H1 (cell line): ENCODE results near the gene NFATC1. TPM values are rescaled to one million over a fixed set of nuclear protein-coding genes. Genes with fewer than 3 reads are reported as not detected.

Experiments used
- CTCF ChIA-PET: fragments of 300-600 bp; sonication (Branson Sonifier 250); formaldehyde crosslinking; loops from one replicate; lab custom pipeline; 2021; ENCODE audit not compliant: partially characterized antibody; lab: Charles Lee
- POLR2A ChIA-PET: fragments of 300-600 bp; sonication (Branson Sonifier 250); formaldehyde crosslinking; loops from one replicate; lab custom pipeline; 2021; ENCODE audit warnings: inconsistent platforms; ENCODE audit not compliant: partially characterized antibody; lab: Charles Lee
- DNase-seq, 2 experiments: peaks; one replicate each; pipeline versions ENCODE4 v3.0.0 to v3.0.0-alpha.2; 2010 to 2022; ENCODE audit warnings: low spot score in 2 of 2, low read depth in 1 of 2, mixed read lengths in 1 of 2
- FAIRE-seq: peaks from 2 replicates; lab custom pipeline; 2011; peaks lifted over from hg19 to GRCh38; lab: Jason Lieb, UNC
- H2AFZ ChIP-seq: 2 replicates; pipeline ENCODE4 v1.8.1; 2012; ENCODE audit warnings: low read length, inconsistent platforms
- H2AK5ac ChIP-seq: 2 replicates; pipeline ENCODE4 v1.6.1; 2013; ENCODE audit warnings: low read depth, low read length
- H2BK120ac ChIP-seq: replicated peaks from 2 replicates; pipeline ENCODE3; 2013; ENCODE audit warnings: low read depth, low read length, inconsistent platforms
- H2BK12ac ChIP-seq: 2 replicates; pipeline ENCODE4 v1.6.1; 2013; ENCODE audit warnings: low read depth, low read length
- H2BK15ac ChIP-seq: 2 replicates; pipeline ENCODE4 v1.6.1; 2013; ENCODE audit warnings: low read length
- H2BK20ac ChIP-seq: 2 replicates; pipeline ENCODE4 v1.6.1; 2013; ENCODE audit warnings: low read length
- H2BK5ac ChIP-seq: 2 replicates; pipeline ENCODE4 v1.6.1; 2013; ENCODE audit warnings: low read depth, low read length
- H3K14ac ChIP-seq: 2 replicates; pipeline ENCODE4 v1.6.1; 2013; ENCODE audit warnings: inconsistent platforms; ENCODE audit not compliant: insufficient read length
- H3K18ac ChIP-seq: 2 replicates; pipeline ENCODE4 v1.6.1; 2013; ENCODE audit warnings: low read length; ENCODE audit errors: extremely low read depth
- H3K23ac ChIP-seq: 2 replicates; pipeline ENCODE4 v1.6.1; 2013; ENCODE audit warnings: inconsistent platforms; ENCODE audit not compliant: insufficient read length
- H3K23me2 ChIP-seq: 2 replicates; pipeline ENCODE4 v1.6.1; 2013; ENCODE audit warnings: low read depth, low read length
- H3K27ac ChIP-seq: 2 replicates; pipeline ENCODE4 v1.6.1; 2011; ENCODE audit warnings: low read depth, low read length, inconsistent platforms
- H3K27me3 ChIP-seq, 4 experiments: replicated peaks in 1 of 4; 1 replicate in 1 of 4; 2 replicates in 3 of 4; pipeline versions ENCODE4 v1.6.1 to v1.8.1; 2011 to 2013; ENCODE audit warnings: low read length in 3 of 4, mild to moderate bottlenecking in 3 of 4, inconsistent platforms in 2 of 4, mixed read lengths in 2 of 4, moderate library complexity in 1 of 4; ENCODE audit not compliant: control insufficient read depth in 3 of 4, insufficient read depth in 3 of 4; ENCODE audit errors: extremely low read depth in 1 of 4
- H3K36me3 ChIP-seq, 4 experiments: 2 replicates each; pipeline versions ENCODE4 v1.6.1 to v1.8.1; 2011 to 2013; ENCODE audit warnings: mild to moderate bottlenecking in 4 of 4, low read length in 3 of 4, moderate library complexity in 2 of 4, control low read depth in 1 of 4, inconsistent platforms in 1 of 4; ENCODE audit not compliant: insufficient read depth in 4 of 4, control insufficient read depth in 2 of 4
- H3K4ac ChIP-seq: replicated peaks from 2 replicates; pipeline ENCODE3; 2013; ENCODE audit warnings: low read length, low read depth, mixed read lengths, inconsistent platforms; ENCODE audit not compliant: insufficient read length
- H3K4me1 ChIP-seq, 4 experiments: replicated peaks in 1 of 4; 1 replicate in 1 of 4; 2 replicates in 3 of 4; pipeline versions ENCODE4 v1.6.1 to v1.8.1; 2011 to 2013; ENCODE audit warnings: low read length in 3 of 4, inconsistent platforms in 2 of 4, mixed read lengths in 1 of 4; ENCODE audit not compliant: insufficient read depth in 4 of 4, control insufficient read depth in 3 of 4
- H3K4me2 ChIP-seq, 2 experiments: 2 replicates each; pipeline versions ENCODE4 v1.6.1 to v1.8.1; 2011 to 2013; ENCODE audit warnings: low read depth in 2 of 2, low read length in 2 of 2, control low read depth in 1 of 2, inconsistent platforms in 1 of 2, mild to moderate bottlenecking in 1 of 2; ENCODE audit not compliant: insufficient read depth in 1 of 2
- H3K4me3 ChIP-seq, 4 experiments: fragments of 200-600, 300-600 bp in 1 of 4; sonication (generic), shearing (Covaris generic), sonication (Bioruptor Twin) in 1 of 4; 2 replicates each; pipeline versions ENCODE4 v1.5.1 to v1.8.1; 2011 to 2016; ENCODE audit warnings: low read length in 4 of 4, low read depth in 3 of 4, control low read depth in 2 of 4, inconsistent platforms in 2 of 4, mild to moderate bottlenecking in 2 of 4, mixed read lengths in 1 of 4, moderate library complexity in 1 of 4; ENCODE audit not compliant: insufficient read depth in 2 of 4; ENCODE audit errors: extremely low read depth in 1 of 4
- H3K56ac ChIP-seq: replicated peaks from 2 replicates; pipeline ENCODE3; 2013; ENCODE audit warnings: low read depth, mild to moderate bottlenecking, mixed read lengths, low read length, inconsistent platforms; ENCODE audit not compliant: insufficient read length
- H3K79me1 ChIP-seq: 2 replicates; pipeline ENCODE4 v1.6.1; 2013; ENCODE audit warnings: low read depth, low read length, control low read depth
- H3K79me2 ChIP-seq, 2 experiments: 2 replicates each; pipeline versions ENCODE4 v1.6.1 to v1.8.1; 2012 to 2013; ENCODE audit warnings: low read length in 2 of 2, mild to moderate bottlenecking in 2 of 2, inconsistent platforms in 1 of 2; ENCODE audit not compliant: insufficient read depth in 2 of 2, control insufficient read depth in 1 of 2
- H3K9ac ChIP-seq, 4 experiments: replicated peaks in 1 of 4; 1 replicate in 1 of 4; 2 replicates in 3 of 4; pipeline versions ENCODE4 v1.6.1 to v1.8.1; 2011 to 2013; ENCODE audit warnings: low read depth in 3 of 4, low read length in 3 of 4, control low read depth in 2 of 4, mild to moderate bottlenecking in 2 of 4, moderate library complexity in 2 of 4, inconsistent platforms in 1 of 4; ENCODE audit errors: extremely low read depth in 1 of 4
- H3K9me3 ChIP-seq, 2 experiments: 2 replicates each; pipeline versions ENCODE4 v1.6.1 to v1.8.1; 2012 to 2013; ENCODE audit warnings: mild to moderate bottlenecking in 2 of 2, moderate library complexity in 2 of 2, control low read depth in 1 of 2, inconsistent platforms in 1 of 2, low read depth in 1 of 2, low read length in 1 of 2, mixed read lengths in 1 of 2; ENCODE audit not compliant: insufficient read depth in 2 of 2
- H4K20me1 ChIP-seq, 2 experiments: replicated peaks in 1 of 2; 2 replicates each; pipeline versions ENCODE3 to v1.8.1; 2011 to 2013; ENCODE audit warnings: inconsistent platforms in 2 of 2, low read length in 2 of 2, mild to moderate bottlenecking in 1 of 2; ENCODE audit not compliant: insufficient read depth in 2 of 2, control insufficient read depth in 1 of 2
- H4K5ac ChIP-seq: 2 replicates; pipeline ENCODE4 v1.6.1; 2013; ENCODE audit warnings: low read length, low read depth, mixed read lengths, inconsistent platforms; ENCODE audit not compliant: insufficient read length
- H4K8ac ChIP-seq: 2 replicates; pipeline ENCODE4 v1.8.0; 2013; ENCODE audit warnings: mild to moderate bottlenecking, moderate library complexity, low read length, inconsistent platforms; ENCODE audit not compliant: insufficient read depth; ENCODE audit errors: extremely low read depth
- H4K91ac ChIP-seq: replicated peaks from 2 replicates; pipeline ENCODE3; 2013; ENCODE audit warnings: low read length, mixed read lengths, inconsistent platforms; ENCODE audit not compliant: insufficient read length
- BCL11A ChIP-seq, 2 experiments: IDR thresholded peaks; one replicate each; pipeline ENCODE4 v1.6.1; 2011; ENCODE audit warnings: low read depth in 2 of 2, low read length in 2 of 2, mild to moderate bottlenecking in 2 of 2
- HDAC6 ChIP-seq: IDR thresholded peaks from one replicate; pipeline ENCODE4 v1.7.1; 2012; ENCODE audit warnings: low read depth, mild to moderate bottlenecking, inconsistent platforms, low read length, moderate library complexity
- KDM5A ChIP-seq: fragments of 200-600 bp; IDR thresholded peaks from 2 replicates; pipeline ENCODE4 v1.7.1; 2012; ENCODE audit warnings: mild to moderate bottlenecking, low read length, inconsistent platforms, mixed read lengths
- POLR2AphosphoS5 ChIP-seq: IDR thresholded peaks from 2 replicates; pipeline ENCODE4 v1.6.1; 2011; ENCODE audit warnings: low read depth, low read length
- RAD21 ChIP-seq, 2 experiments: IDR thresholded peaks in 1 of 2; conservative IDR thresholded peaks in 1 of 2; 2 replicates each; pipeline ENCODE4 v1.6.1; 2011; ENCODE audit warnings: low read depth in 2 of 2, low read length in 2 of 2, improper control_type of control experiment in 1 of 2, inconsistent platforms in 1 of 2, mild to moderate bottlenecking in 1 of 2, moderate library complexity in 1 of 2
- SP2 ChIP-seq: IDR thresholded peaks from 2 replicates; pipeline ENCODE4 v1.6.1; 2012; ENCODE audit warnings: mild to moderate bottlenecking, low read length, inconsistent platforms
- TCF12 ChIP-seq: IDR thresholded peaks from 2 replicates; pipeline ENCODE4 v1.6.1; 2011; ENCODE audit warnings: low read depth, mild to moderate bottlenecking, low read length
- WGBS, 2 experiments: shearing (Covaris generic) in 1 of 2; methylation state at CpG; one replicate each; pipeline versions ENCODE4 v1.1.6 to v1.1.7; 2013 to 2015; ENCODE audit warnings: low lambda C conversion rate in 2 of 2, mixed read lengths in 2 of 2, inconsistent platforms in 1 of 2, low coverage in 1 of 2, missing lambda C conversion rate in 1 of 2; ENCODE audit not compliant: insufficient replicate concordance in 2 of 2, insufficient coverage in 1 of 2, insufficient read length in 1 of 2; ENCODE audit errors: extremely low coverage in 1 of 2, missing lambda C conversion rate in 1 of 2; 5-methylcytosine and 5-hydroxymethylcytosine counted together
- polyA plus RNA-seq, 7 experiments: library from polyadenylated mRNA; depleted of rRNA in 3 of 7; stranded (reverse) in 5 of 7; unstranded in 2 of 7; fragments of >200 nt in 5 of 7; fragments of 200-250 nt in 2 of 7; gene quantifications; 1 replicate in 5 of 7; 2 replicates in 1 of 7; 4 replicates in 1 of 7; pipeline versions ENCODE4 v1.2.1 to v1.2.3, GENCODE V29; 2011 to 2013; ENCODE audit warnings: missing spikeins in 2 of 7, mixed read lengths in 2 of 7
- total RNA-seq: library from RNA; stranded (reverse); fragmentation: NEBNext Ultra II Directional; extraction: Animal tissue kit (Norgen Biotek cat#: 25700); gene quantifications from 2 replicates; pipeline ENCODE4 v1.2.1, GENCODE V29; 2021
- TF ChIP-seq, protein P1 (sequence below): IDR thresholded peaks from 2 replicates; pipeline ENCODE4 v1.6.1; 2011; ENCODE audit warnings: low read length, improper control_type of control experiment

Gene NFATC1
- total and polyA plus RNA-seq, 2 of the 8 experiments (the other 6 are each of a cell fraction or from before 2014, with no cell fraction given) = 2.0 to 6.6 TPM

GRCh38 chr18:79518683-79519128 lies 123.0 kb downstream of the NFATC1 start:
- no peak for TF ChIP-seq RAD21 (IDR thresholded peaks at IDR 0.05 in 1 of 2, conservative IDR thresholded peaks at IDR 0.05 in 1 of 2; ENCODE audit: low read depth in 2 of 2, low read length in 2 of 2)
- no peak for TF ChIP-seq TCF12
- TF ChIP-seq BCL11A (IDR thresholded peaks at IDR 0.05; ENCODE audit: low read depth in 2 of 2, low read length in 2 of 2) = no peak
- no peak for TF ChIP-seq SP2
- TF ChIP-seq, protein P1, sequence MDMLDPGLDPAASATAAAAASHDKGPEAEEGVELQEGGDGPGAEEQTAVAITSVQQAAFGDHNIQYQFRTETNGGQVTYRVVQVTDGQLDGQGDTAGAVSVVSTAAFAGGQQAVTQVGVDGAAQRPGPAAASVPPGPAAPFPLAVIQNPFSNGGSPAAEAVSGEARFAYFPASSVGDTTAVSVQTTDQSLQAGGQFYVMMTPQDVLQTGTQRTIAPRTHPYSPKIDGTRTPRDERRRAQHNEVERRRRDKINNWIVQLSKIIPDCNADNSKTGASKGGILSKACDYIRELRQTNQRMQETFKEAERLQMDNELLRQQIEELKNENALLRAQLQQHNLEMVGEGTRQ = no peak
- TF ChIP-seq POLR2AphosphoS5 = no peak
- TF ChIP-seq HDAC6 = no peak
- TF ChIP-seq KDM5A = no peak
- TF ChIP-seq, all 59 proteins: peak for 0
- 89% methylated on average over 14 of the region's 14 CpGs; no CpG with 5 or more reads in 1 of the 2 experiments for WGBS, 2 experiments

More at GRCh38 chr18:79518683-79519128, 123.0 kb downstream of the NFATC1 start:
- no peaks in the 10 kb centered on the region for H3K27me3 ChIP-seq
- H3K4me2 ChIP-seq = no peak overlapping the region
- no peaks in the 10 kb centered on the region for H3K79me2 ChIP-seq
- no peak overlapping the region for H3K4ac ChIP-seq
- H3K36me3 ChIP-seq = no peaks in the 10 kb centered on the region
- ChIA-PET CTCF (no interaction called here), POLR2A (no interaction called here)
- H3K23me2 ChIP-seq = no peaks in the 10 kb centered on the region
- peaks cover 0 to 3% of the 10 kb centered on the region in 2 experiments; a peak in 1 of 4 replicates for H3K9me3 ChIP-seq
- no peak overlapping the region for H3K27ac ChIP-seq
- H3K4me1 ChIP-seq = no peaks in the 10 kb centered on the region
- H2BK12ac ChIP-seq = no peak overlapping the region
- no peak overlapping the region for H2BK20ac ChIP-seq
- no peak overlapping the region for H4K91ac ChIP-seq
- H3K4me3 ChIP-seq = no peak overlapping the region
- no peak for FAIRE-seq
- no peak overlapping the region for H4K5ac ChIP-seq
- H3K18ac ChIP-seq = no peak overlapping the region
- H4K8ac ChIP-seq = no peak overlapping the region
- H3K23ac ChIP-seq = no peak overlapping the region
- H3K14ac ChIP-seq = no peak overlapping the region
- no peaks in the 10 kb centered on the region for H3K79me1 ChIP-seq
- DNase-seq = no peak
- H2BK5ac ChIP-seq = no peak overlapping the region
- no peak overlapping the region for H3K56ac ChIP-seq
- H2AK5ac ChIP-seq = no peak overlapping the region
- no peaks in the 10 kb centered on the region for H4K20me1 ChIP-seq
- no peak overlapping the region for H2BK120ac ChIP-seq
- H2AFZ ChIP-seq = no peak overlapping the region
- no peak overlapping the region for H3K9ac ChIP-seq
- H2BK15ac ChIP-seq = no peak overlapping the region
